Suprapubic skin (tissue), 3 donors: Measurements from ENCODE around the gene TRIM77.
"Not testable (repeated sequence)": the region's sequence is repeated elsewhere in the genome, so short reads cannot be mapped to it uniquely, and the experiment has no call there.

ENCODE experiments used
- POLR2A ChIP-seq, 2 donors: fragments of 450-650 bp; IDR thresholded peaks; one replicate each; pipeline ENCODE4 v1.6.1; 2017; ENCODE audit warnings: antibody characterized with exemption in 2 of 2, mild to moderate bottlenecking in 2 of 2, moderate library complexity in 2 of 2
- TF ChIP-seq, protein P1 (sequence below), 2 donors: fragments of 200-600 bp in 1 of 2; fragments of 450-650 bp in 1 of 2; sonication (generic) in 1 of 2; IDR thresholded peaks; one replicate each; pipeline ENCODE4 v1.5.1; 2016 to 2019; ENCODE audit warnings: antibody characterized with exemption in 2 of 2, mild to moderate bottlenecking in 1 of 2, moderate library complexity in 1 of 2

DNA sequence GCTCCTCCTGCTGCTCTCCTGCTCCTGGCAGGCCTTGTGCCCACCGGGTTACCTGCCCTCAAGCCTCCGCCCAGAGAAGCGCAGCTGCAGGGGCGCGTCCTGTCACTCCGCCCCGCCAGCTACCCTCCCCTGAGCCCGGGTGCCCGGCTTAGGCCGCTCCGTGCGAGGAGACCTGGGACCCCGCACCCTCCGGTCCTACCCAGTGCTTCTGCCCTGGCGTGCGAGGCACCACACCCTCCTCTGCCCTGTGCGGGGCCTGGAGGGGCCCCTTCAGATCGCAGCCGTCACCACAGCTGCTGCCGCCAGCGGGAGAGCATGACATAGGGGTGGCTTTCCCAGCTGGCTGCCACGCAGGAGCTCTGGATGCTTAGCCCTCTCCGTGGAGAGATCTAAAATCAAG, 20.1 kb downstream of the TRIM77 start:
- TF ChIP-seq, protein P1, sequence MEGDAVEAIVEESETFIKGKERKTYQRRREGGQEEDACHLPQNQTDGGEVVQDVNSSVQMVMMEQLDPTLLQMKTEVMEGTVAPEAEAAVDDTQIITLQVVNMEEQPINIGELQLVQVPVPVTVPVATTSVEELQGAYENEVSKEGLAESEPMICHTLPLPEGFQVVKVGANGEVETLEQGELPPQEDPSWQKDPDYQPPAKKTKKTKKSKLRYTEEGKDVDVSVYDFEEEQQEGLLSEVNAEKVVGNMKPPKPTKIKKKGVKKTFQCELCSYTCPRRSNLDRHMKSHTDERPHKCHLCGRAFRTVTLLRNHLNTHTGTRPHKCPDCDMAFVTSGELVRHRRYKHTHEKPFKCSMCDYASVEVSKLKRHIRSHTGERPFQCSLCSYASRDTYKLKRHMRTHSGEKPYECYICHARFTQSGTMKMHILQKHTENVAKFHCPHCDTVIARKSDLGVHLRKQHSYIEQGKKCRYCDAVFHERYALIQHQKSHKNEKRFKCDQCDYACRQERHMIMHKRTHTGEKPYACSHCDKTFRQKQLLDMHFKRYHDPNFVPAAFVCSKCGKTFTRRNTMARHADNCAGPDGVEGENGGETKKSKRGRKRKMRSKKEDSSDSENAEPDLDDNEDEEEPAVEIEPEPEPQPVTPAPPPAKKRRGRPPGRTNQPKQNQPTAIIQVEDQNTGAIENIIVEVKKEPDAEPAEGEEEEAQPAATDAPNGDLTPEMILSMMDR (IDR thresholded peaks at IDR 0.05) = not testable (repeated sequence)
- not testable (repeated sequence) for TF ChIP-seq POLR2A (IDR thresholded peaks at IDR 0.05)
